NCI-H2227 treated with DMSO at 0.1 percent for 48 hours (cell line): Measurements from ENCODE around the gene TMEM59L.
"Not testable (repeated sequence)": the region's sequence is repeated elsewhere in the genome, so short reads cannot be mapped to it uniquely, and the experiment has no call there.

ENCODE experiments used
- DNase-seq: peaks from one replicate; lab custom pipeline; 2025; lab: John Stamatoyannopoulos, UW

The TMEM59L gene

GRCh38 chr19:18594096-18594823 is 18.4 kb upstream of the TMEM59L start:
- peak; percentile 55 for DNase-seq

GRCh38 chr19:18594824-18595373 is 17.8 kb upstream of the TMEM59L start:
- no peak for DNase-seq

- DNase-seq, result no peak
Observed at GRCh38 chr19:18595475-18595874, 17.2 kb upstream of the TMEM59L start.

- no peak for DNase-seq
Observed at GRCh38 chr19:18596752-18597157, 15.9 kb upstream of the TMEM59L start.

GRCh38 chr19:18597809-18598660 is 14.6 kb upstream of the TMEM59L start:
- no peak for DNase-seq

GRCh38 chr19:18599485-18599884 is 13.2 kb upstream of the TMEM59L start:
- no peak for DNase-seq

GRCh38 chr19:18600692-18601397 is 11.8 kb upstream of the TMEM59L start:
- DNase-seq, result not testable (repeated sequence)

- no peak for DNase-seq
Observed at GRCh38 chr19:18601875-18602274, 10.8 kb upstream of the TMEM59L start.

GRCh38 chr19:18603255-18603957 is 9.3 kb upstream of the TMEM59L start:
- DNase-seq, result no peak

- DNase-seq, result no peak
Observed at GRCh38 chr19:18603958-18604819, 8.5 kb upstream of the TMEM59L start.

- DNase-seq, result no peak
Observed at GRCh38 chr19:18604820-18605159, 7.9 kb upstream of the TMEM59L start.

- DNase-seq, result no peak
Observed at GRCh38 chr19:18605196-18605545, 7.5 kb upstream of the TMEM59L start.

GRCh38 chr19:18605546-18606280 is 7.0 kb upstream of the TMEM59L start:
- no peak for DNase-seq

GRCh38 chr19:18606281-18607225 is 6.1 kb upstream of the TMEM59L start, which contains the start of gene CRLF1:
TSS of gene CRLF1 (minus strand) at chr19:18606799. CDS start at chr19:18606656, 143 bp downstream.
- DNase-seq, result no peak

- DNase-seq, result no peak
Observed at GRCh38 chr19:18607226-18608101, 5.2 kb upstream of the TMEM59L start.

GRCh38 chr19:18608102-18608804 is 4.4 kb upstream of the TMEM59L start:
- no peak for DNase-seq
